ENCODE results near the gene PTGIR. TPM values are rescaled to one million over a fixed set of nuclear protein-coding genes. Genes with fewer than 3 reads are reported as not detected.

Gene PTGIR
- total RNA-seq, 2 experiments from 2014 or later: 45.4 to 48.8 TPM

- ChIA-PET CTCF (interaction anchor here (5.3 to 5.4 kb wide), 2 partner anchors 19 to 27 kb away, joined by 30 to 68 read pairs; partner anchors contain the start of gene DACT3), POLR2A (interaction anchor here (0.6 to 6.9 kb wide), 3 partner anchors 16 to 24 kb away, joined by 3 to 116 read pairs (median 4); partner anchors contain the start of gene PTGIR)
- DNase-seq (peak; percentile 55), ATAC-seq (no peak)
- Mint-ChIP-seq H3K36me3 (ENCODE audit: low read depth) (peaks cover 14% of the 10 kb centered on the region), H3K4me1 (ENCODE audit: low read depth) (peaks cover 19% of the 10 kb centered on the region), H3K4me3 (peak overlapping the region; percentile 76), H3K9me3 (no peaks in the 10 kb centered on the region), H3K27ac (peak overlapping the region; percentile 9), H3K27me3 (no peaks in the 10 kb centered on the region)
- TF ChIP-seq CTCF (IDR thresholded peaks at IDR 0.05): no peak
- intact Hi-C loops (cut with micrococcal nuclease): no loop called here
Measured at GRCh38 chr19:46634656-46635218, 9.8 kb upstream of the PTGIR start.

GRCh38 chr19:46634045-46634655 lies 9.3 kb upstream of the PTGIR start:
- ChIA-PET POLR2A (interaction anchor here (0.6 to 6.9 kb wide), 5 partner anchors 15 to 33 kb away, joined by 3 to 116 read pairs (median 4); partner anchors contain the start of genes CALM3 and PTGIR), CTCF (interaction anchor here (5.3 to 5.4 kb wide), 2 partner anchors 18 to 28 kb away, joined by 30 to 68 read pairs; partner anchors contain the start of gene DACT3)
- no peak for TF ChIP-seq CTCF (IDR thresholded peaks at IDR 0.05)
- Mint-ChIP-seq H3K4me3 (peak overlapping the region; percentile 82), H3K27ac (peak overlapping the region; percentile 66), H3K36me3 (ENCODE audit: low read depth) (peaks cover 14% of the 10 kb centered on the region), H3K27me3 (no peaks in the 10 kb centered on the region), H3K4me1 (ENCODE audit: low read depth) (peaks cover 18% of the 10 kb centered on the region), H3K9me3 (no peaks in the 10 kb centered on the region)
- DNase-seq: peak; percentile 98
- intact Hi-C loops (cut with micrococcal nuclease): no loop called here
- peak; percentile 74 for ATAC-seq

- Mint-ChIP-seq H3K4me1 (ENCODE audit: low read depth) (peaks cover 21% of the 10 kb centered on the region), H3K36me3 (ENCODE audit: low read depth) (peaks cover 14% of the 10 kb centered on the region), H3K9me3 (no peaks in the 10 kb centered on the region), H3K4me3 (peak overlapping the region; percentile 82), H3K27me3 (no peaks in the 10 kb centered on the region), H3K27ac (peak overlapping the region; percentile 66)
- no peak for TF ChIP-seq CTCF (IDR thresholded peaks at IDR 0.05)
- ChIA-PET POLR2A (interaction anchor here (1.2 to 6.9 kb wide), 3 partner anchors 14 to 32 kb away, joined by 4 to 116 read pairs (median 19); partner anchors contain the start of genes CALM3 and PTGIR), CTCF (interaction anchor here (0.8 to 5.4 kb wide), 4 partner anchors 11 to 97 kb away, joined by 3 to 68 read pairs (median 28); partner anchors contain the start of gene DACT3)
- no peak for ATAC-seq
- no peak for DNase-seq
- intact Hi-C loops (cut with micrococcal nuclease): no loop called here
Measured at GRCh38 chr19:46633130-46633529, 8.2 kb upstream of the PTGIR start.

- H3K9me3 Mint-ChIP-seq: no peaks in the 10 kb centered on the region
- H3K4me1 Mint-ChIP-seq (ENCODE audit: low read depth): peaks cover 28% of the 10 kb centered on the region
- ChIA-PET CTCF (interaction anchor here (1.1 to 5.4 kb wide), 5 partner anchors 8 to 97 kb away, joined by 3 to 68 read pairs (median 27); partner anchors contain the start of gene DACT3), POLR2A (interaction anchor here (1.0 to 6.9 kb wide), 4 partner anchors 12 to 30 kb away, joined by 3 to 116 read pairs (median 14); partner anchors contain the start of genes CALM3 and PTGIR)
- intact Hi-C loops (cut with micrococcal nuclease): no loop called here
- H3K27me3 Mint-ChIP-seq: no peaks in the 10 kb centered on the region
- H3K4me3 Mint-ChIP-seq: no peak overlapping the region
- DNase-seq (no peak), ATAC-seq (no peak)
- H3K27ac Mint-ChIP-seq: no peak overlapping the region
- H3K36me3 Mint-ChIP-seq (ENCODE audit: low read depth): peaks cover 14% of the 10 kb centered on the region
- TF ChIP-seq CTCF (IDR thresholded peaks at IDR 0.05): no peak
Measured at GRCh38 chr19:46631481-46631880, 6.6 kb upstream of the PTGIR start.

Measured in activated CD8-positive, alpha-beta T cell treated with anti-CD3 and anti-CD28 coated beads for 36 hours (primary cell).